ENCODE results near the gene SEMA6D.

SEMA6D gene

GRCh38 chr15:47787875-47788274, 70.6 kb downstream of the SEMA6D start:
- no peak for DNase-seq (ENCODE audit: low spot score)

- DNase-seq (ENCODE audit: low spot score), result no peak
Observed at GRCh38 chr15:47788685-47789084, 71.4 kb downstream of the SEMA6D start.

GRCh38 chr15:47791161-47791560, 73.9 kb downstream of the SEMA6D start:
- DNase-seq (ENCODE audit: low spot score), result no peak

GRCh38 chr15:47792231-47792630, 74.9 kb downstream of the SEMA6D start:
- peak; percentile 84 for DNase-seq (ENCODE audit: low spot score)

- no peak for DNase-seq (ENCODE audit: low spot score)
Observed at GRCh38 chr15:47794252-47794914, 77.1 kb downstream of the SEMA6D start.

- DNase-seq (ENCODE audit: low spot score), result no peak
Observed at GRCh38 chr15:47795864-47796263, 78.6 kb downstream of the SEMA6D start.

GRCh38 chr15:47796339-47796738, 79.0 kb downstream of the SEMA6D start:
- no peak for DNase-seq (ENCODE audit: low spot score)

- no peak for DNase-seq (ENCODE audit: low spot score)
Observed at GRCh38 chr15:47796830-47797229, 79.5 kb downstream of the SEMA6D start.

GRCh38 chr15:47801522-47801921, 84.2 kb downstream of the SEMA6D start:
- DNase-seq (ENCODE audit: low spot score), result no peak

- DNase-seq (ENCODE audit: low spot score), result no peak
Observed at GRCh38 chr15:47802216-47802615, 84.9 kb downstream of the SEMA6D start.

GRCh38 chr15:47803767-47804166, 86.5 kb downstream of the SEMA6D start:
- DNase-seq (ENCODE audit: low spot score), result no peak

- DNase-seq (ENCODE audit: low spot score), result no peak
Observed at GRCh38 chr15:47804733-47805132, 87.4 kb downstream of the SEMA6D start.

- DNase-seq (ENCODE audit: low spot score), result no peak
Observed at GRCh38 chr15:47806008-47806407, 88.7 kb downstream of the SEMA6D start.

GRCh38 chr15:47811172-47811571, 93.9 kb downstream of the SEMA6D start:
- DNase-seq (ENCODE audit: low spot score), result no peak

GRCh38 chr15:47812470-47812999, 95.2 kb downstream of the SEMA6D start:
- DNase-seq (ENCODE audit: low spot score), result no peak

GRCh38 chr15:47813748-47814384, 96.6 kb downstream of the SEMA6D start:
- no peak for DNase-seq (ENCODE audit: low spot score)

GRCh38 chr15:47814620-47815019, 97.3 kb downstream of the SEMA6D start:
- DNase-seq (ENCODE audit: low spot score), result no peak

GRCh38 chr15:47817969-47818548, 100.8 kb downstream of the SEMA6D start:
- DNase-seq (ENCODE audit: low spot score), result no peak

GRCh38 chr15:47819158-47819557, 101.9 kb downstream of the SEMA6D start:
- no peak for DNase-seq (ENCODE audit: low spot score)

GRCh38 chr15:47820057-47820746, 102.9 kb downstream of the SEMA6D start:
- DNase-seq (ENCODE audit: low spot score), result no peak

GRCh38 chr15:47820747-47821319, 103.5 kb downstream of the SEMA6D start:
- no peak for DNase-seq (ENCODE audit: low spot score)

GRCh38 chr15:47822048-47822447, 104.7 kb downstream of the SEMA6D start:
- no peak for DNase-seq (ENCODE audit: low spot score)
